Fibroblast of pulmonary artery (primary cell): ENCODE measurements around the gene LRRK1.

Experiments
- DNase-seq: peaks from one replicate; pipeline ENCODE4 v3.0.0-alpha.2; 2010; ENCODE audit warnings: low read depth
- H3K4me3 ChIP-seq: replicated peaks from 2 replicates; pipeline ENCODE4 v1.5.1; 2011; ENCODE audit warnings: low read depth, mild to moderate bottlenecking, control low read depth, low read length, moderate library complexity
- CTCF ChIP-seq: IDR thresholded peaks from 2 replicates; pipeline ENCODE4 v1.5.1; 2011; ENCODE audit warnings: mild to moderate bottlenecking, control low read depth, low read length, inconsistent platforms; ENCODE audit errors: missing control alignments

The LRRK1 gene

GRCh38 chr15:101104141-101104540, 185.0 kb downstream of the LRRK1 start:
- DNase-seq, result no peak
- TF ChIP-seq CTCF, result no peak
- no peak overlapping the region for H3K4me3 ChIP-seq

DNA sequence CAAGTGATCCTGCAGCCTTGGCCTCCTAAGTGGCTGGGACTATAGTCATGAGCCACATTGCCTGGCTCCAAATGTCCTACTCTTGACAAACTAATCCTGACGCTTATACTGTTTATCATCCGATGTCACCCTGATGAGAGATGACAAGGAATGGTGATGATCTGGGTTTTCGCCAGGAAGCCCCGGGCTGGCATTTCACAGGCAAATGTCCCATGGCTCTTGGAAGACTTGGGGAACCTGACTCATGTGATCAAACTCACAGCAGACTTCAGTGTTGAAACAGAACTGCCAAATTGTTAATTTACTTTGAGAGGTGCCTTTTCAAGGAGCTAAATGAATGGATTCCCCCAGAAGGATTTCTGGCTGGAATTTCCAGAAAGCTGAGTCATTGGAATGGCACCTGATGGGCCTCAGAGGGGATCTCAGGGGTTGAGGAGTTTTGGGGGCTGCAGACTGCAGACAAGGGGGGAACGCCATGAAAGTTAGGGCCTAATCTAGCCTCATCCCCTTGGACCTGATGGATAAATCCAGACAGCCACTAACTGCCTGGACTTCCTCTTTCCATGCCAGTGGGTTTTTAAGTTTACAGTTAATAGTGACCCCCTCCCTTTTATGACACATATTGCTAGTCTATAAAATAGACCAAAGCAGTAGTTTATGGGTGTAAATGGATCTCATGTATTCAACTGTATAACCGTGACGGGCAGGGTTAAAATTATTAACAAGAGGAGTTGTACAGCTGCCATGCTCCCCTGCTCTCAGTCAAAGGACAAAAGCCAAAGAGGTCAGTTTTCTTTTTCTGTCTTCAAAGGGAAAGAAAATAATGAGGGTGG, 186.1 kb downstream of the LRRK1 start:
- DNase-seq, result no peak
- TF ChIP-seq CTCF, result no peak
- H3K4me3 ChIP-seq, result no peak overlapping the region

- DNase-seq, result no peak
- H3K4me3 ChIP-seq, result no peak overlapping the region
- TF ChIP-seq CTCF, result no peak
Observed at GRCh38 chr15:101107101-101107500, 187.9 kb downstream of the LRRK1 start.

DNA sequence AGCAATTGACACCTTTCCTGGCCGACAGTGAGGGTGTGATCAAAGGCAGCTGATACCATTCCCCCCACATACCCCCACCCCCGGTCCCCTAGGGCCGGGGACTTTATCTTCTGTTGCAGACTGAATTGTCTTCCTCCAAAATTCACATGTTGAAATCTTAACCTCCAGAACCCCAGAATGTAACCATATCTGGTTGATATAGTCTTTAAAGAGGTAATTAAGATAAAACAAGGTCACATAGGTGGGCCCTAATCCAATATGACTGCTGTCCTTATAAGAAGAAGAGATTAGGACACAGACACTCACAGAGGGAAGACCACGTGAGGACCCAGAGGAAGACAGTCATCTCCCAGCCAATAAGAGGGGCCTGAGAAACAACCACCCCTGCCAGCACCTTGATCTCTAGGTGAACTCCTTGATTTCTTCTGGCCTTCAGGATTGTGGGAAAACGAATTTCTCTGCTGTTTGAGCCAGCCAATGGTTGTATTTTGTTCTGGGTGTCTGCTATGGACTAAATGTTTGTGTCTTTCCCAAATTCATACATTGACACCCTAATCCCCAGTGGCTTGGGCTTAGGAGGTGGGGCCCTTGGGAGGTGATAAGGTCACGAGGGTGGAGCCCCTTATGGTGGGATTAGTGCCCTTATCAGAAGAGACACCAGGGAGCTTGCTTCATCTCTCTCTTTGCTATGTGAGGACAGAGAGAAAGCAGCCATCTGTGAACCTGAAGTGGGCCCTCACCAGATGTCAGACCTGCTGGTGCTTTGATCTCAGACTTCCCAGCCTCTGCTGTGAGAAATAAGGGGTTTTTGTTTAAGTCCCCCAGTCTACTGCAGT, 188.7 kb downstream of the LRRK1 start:
- no peak for DNase-seq
- H3K4me3 ChIP-seq, result no peak overlapping the region
- no peak for TF ChIP-seq CTCF

DNA sequence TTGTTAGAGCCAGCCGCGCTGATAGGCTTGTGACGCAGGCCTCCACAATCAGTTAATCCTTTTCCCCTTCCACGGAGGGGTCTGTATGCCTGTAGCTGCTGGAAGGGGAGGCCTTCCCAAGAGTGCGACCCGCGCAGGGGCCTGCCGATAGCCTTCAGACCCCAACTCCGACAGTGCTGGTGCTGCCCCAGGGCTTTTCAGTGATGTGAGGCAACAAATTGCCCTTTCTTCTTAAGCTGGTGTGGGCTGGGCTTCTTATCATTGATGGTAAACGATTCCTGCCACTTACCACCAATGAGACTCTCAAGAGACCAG, 189.3 kb downstream of the LRRK1 start:
- DNase-seq, result no peak
- no peak for TF ChIP-seq CTCF
- H3K4me3 ChIP-seq, result no peak overlapping the region

GRCh38 chr15:101108791-101109190, 189.6 kb downstream of the LRRK1 start:
- no peak for TF ChIP-seq CTCF
- no peak for DNase-seq
- no peak overlapping the region for H3K4me3 ChIP-seq
